ENCODE results near the gene MTFR1L. TPM values are rescaled to one million over a fixed set of nuclear protein-coding genes. Genes with fewer than 3 reads are reported as not detected.

The MTFR1L gene
- total and polyA plus RNA-seq, 3 donors from 2014 or later: 148 to 253 (median 166) TPM

DNA sequence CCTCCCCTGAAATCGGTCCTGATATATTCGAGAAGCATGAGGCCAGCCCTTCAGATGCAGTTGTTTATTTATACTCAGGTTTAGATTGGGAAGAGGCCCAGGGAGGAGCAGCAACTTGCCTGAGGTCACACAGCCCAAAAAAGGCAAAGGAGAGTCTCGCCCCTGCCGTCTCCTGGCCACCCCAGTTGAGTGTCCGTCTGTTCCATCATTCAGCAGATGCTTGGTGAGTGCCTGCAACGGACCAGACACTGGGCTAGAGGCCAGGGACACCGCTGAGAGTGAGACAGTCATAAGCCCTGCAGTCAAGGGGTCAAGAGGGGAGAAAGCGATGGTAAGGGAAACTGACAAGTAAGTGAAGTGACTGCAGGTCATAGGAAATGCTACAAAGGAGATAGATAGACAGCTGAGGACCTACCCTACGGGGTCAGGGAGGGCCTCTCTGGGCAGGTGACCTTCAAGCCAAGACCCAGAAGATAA is 35.1 kb upstream of the MTFR1L start:
- WGBS, 2 donors: 66 to 83% methylated on average over 8 to 9 of the region's 9 CpGs
- no peak for DNase-seq
- Histone ChIP-seq H3K4me1 (peaks cover 10% of the 10 kb centered on the region), H3K27me3 (no peaks in the 10 kb centered on the region), H3K9me3 (no peaks in the 10 kb centered on the region), H3K36me3 (ENCODE audit: low read depth, missing control alignments) (no peaks in the 10 kb centered on the region), H3K27ac (no peak overlapping the region), H3K4me3 (no peak overlapping the region)
- TF ChIP-seq, protein P1, sequence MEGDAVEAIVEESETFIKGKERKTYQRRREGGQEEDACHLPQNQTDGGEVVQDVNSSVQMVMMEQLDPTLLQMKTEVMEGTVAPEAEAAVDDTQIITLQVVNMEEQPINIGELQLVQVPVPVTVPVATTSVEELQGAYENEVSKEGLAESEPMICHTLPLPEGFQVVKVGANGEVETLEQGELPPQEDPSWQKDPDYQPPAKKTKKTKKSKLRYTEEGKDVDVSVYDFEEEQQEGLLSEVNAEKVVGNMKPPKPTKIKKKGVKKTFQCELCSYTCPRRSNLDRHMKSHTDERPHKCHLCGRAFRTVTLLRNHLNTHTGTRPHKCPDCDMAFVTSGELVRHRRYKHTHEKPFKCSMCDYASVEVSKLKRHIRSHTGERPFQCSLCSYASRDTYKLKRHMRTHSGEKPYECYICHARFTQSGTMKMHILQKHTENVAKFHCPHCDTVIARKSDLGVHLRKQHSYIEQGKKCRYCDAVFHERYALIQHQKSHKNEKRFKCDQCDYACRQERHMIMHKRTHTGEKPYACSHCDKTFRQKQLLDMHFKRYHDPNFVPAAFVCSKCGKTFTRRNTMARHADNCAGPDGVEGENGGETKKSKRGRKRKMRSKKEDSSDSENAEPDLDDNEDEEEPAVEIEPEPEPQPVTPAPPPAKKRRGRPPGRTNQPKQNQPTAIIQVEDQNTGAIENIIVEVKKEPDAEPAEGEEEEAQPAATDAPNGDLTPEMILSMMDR (IDR thresholded peaks at IDR 0.05): no peak
- no peak for TF ChIP-seq POLR2A (IDR thresholded peaks at IDR 0.05)
- intact Hi-C loops (cut with DNase I; ENCODE audit: low total_unique reads): loop anchor here (10.0 kb wide), 1 partner anchor 260 kb away; no protein-coding TSS in a partner anchor

DNA sequence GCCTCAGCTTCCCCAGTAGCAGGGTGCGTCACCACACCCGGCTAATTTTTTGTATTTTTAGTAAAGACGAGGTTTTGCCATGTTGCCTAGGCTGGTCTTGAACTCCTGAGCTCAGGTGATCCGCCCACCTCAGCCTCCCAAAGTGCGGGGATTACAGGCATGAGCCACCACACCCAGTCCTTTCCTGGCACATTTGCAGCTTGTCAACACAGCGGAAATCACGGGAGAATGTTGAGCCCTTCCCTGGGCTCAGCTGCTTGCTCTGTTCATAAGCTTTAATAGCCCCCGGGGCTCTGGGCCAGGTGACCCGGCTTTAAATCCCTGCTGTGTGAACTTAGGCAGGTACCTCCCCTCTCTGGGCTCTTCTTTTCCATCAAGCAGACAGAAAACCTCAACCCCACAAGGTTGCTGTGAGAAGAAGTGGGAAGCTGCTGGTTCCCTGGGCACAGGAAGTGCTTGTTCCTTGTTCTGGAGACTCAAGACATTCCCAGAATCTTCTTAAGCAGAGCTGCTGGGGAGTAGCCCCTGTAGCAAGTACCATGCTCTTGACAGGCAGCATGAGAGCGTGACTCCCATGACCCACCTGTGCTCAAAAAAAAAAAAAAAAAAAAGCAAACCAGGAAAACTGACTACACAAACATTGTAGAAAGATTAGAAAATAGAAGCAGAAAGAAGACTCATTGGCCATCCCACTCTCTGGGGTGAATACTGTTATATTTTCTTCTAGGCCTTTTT is 34.3 kb upstream of the MTFR1L start:
- 87 to 92% methylated on average over 10 of the region's 10 CpGs for WGBS, 2 donors
- Histone ChIP-seq H3K4me1 (peaks cover 6% of the 10 kb centered on the region), H3K4me3 (no peak overlapping the region), H3K9me3 (no peaks in the 10 kb centered on the region), H3K27me3 (no peaks in the 10 kb centered on the region), H3K27ac (no peak overlapping the region), H3K36me3 (ENCODE audit: low read depth, missing control alignments) (no peaks in the 10 kb centered on the region)
- DNase-seq: no peak
- intact Hi-C loops (cut with DNase I; ENCODE audit: low total_unique reads): loop anchor here (10.0 kb wide), 1 partner anchor 261 kb away; no protein-coding TSS in a partner anchor
- no peak for TF ChIP-seq POLR2A (IDR thresholded peaks at IDR 0.05)
- TF ChIP-seq, protein P1 (IDR thresholded peaks at IDR 0.05): no peak

- DNase-seq: no peak
- H3K4me3 ChIP-seq: no peak overlapping the region
- TF ChIP-seq, protein P1 (IDR thresholded peaks at IDR 0.05): no peak
- no peak overlapping the region for H3K27ac ChIP-seq
- no peaks in the 10 kb centered on the region for H3K9me3 ChIP-seq
- H3K36me3 ChIP-seq (ENCODE audit: low read depth, missing control alignments): no peaks in the 10 kb centered on the region
- H3K27me3 ChIP-seq: no peaks in the 10 kb centered on the region
- H3K4me1 ChIP-seq: no peaks in the 10 kb centered on the region
- 73 to 82% methylated on average over 11 of the region's 11 CpGs for WGBS, 2 donors
- intact Hi-C loops (cut with DNase I; ENCODE audit: low total_unique reads): loop anchor here (10.0 kb wide), 1 partner anchor 262 kb away; no protein-coding TSS in a partner anchor
Measured at GRCh38 chr1:25786887-25787759, 32.6 kb upstream of the MTFR1L start.

GRCh38 chr1:25787760-25788166 is 32.0 kb upstream of the MTFR1L start:
- Histone ChIP-seq H3K4me1 (no peaks in the 10 kb centered on the region), H3K27me3 (no peaks in the 10 kb centered on the region)

More at GRCh38 chr1:25787760-25788166, 32.0 kb upstream of the MTFR1L start:
- intact Hi-C loops (cut with DNase I; ENCODE audit: low total_unique reads): loop anchor here (10.0 kb wide), 1 partner anchor 263 kb away; no protein-coding TSS in a partner anchor
- WGBS, 2 donors: 91 to 93% methylated on average over 5 of the region's 5 CpGs
- DNase-seq: no peak
- H3K4me3 ChIP-seq: no peak overlapping the region
- no peaks in the 10 kb centered on the region for H3K36me3 ChIP-seq (ENCODE audit: low read depth, missing control alignments)
- no peak overlapping the region for H3K27ac ChIP-seq
- no peak for TF ChIP-seq POLR2A (IDR thresholded peaks at IDR 0.05)
- TF ChIP-seq, protein P1 (IDR thresholded peaks at IDR 0.05): no peak
- no peaks in the 10 kb centered on the region for H3K9me3 ChIP-seq
